CD4-positive, CD25-positive, alpha-beta regulatory T cell (primary cell): Measurements from ENCODE around the gene SLC26A3. TPM values are rescaled to one million over a fixed set of nuclear protein-coding genes. Genes with fewer than 3 reads are reported as not detected.

Experiments used
- ATAC-seq, 2 donors: fragments of 150-1000 bp; cut with Tn5 transposase; one replicate each; pipeline ENCODE4 v1.10.0; 2021; ENCODE audit warnings: low read depth in 2 of 2, moderate number of reproducible peaks in 2 of 2, moderate library complexity in 1 of 2
- DNase-seq, 3 donors: peaks; one replicate each; pipeline versions ENCODE4 v3.0.0 to v3.0.0-alpha.2; 2012 to 2022; ENCODE audit warnings: mixed read lengths in 1 of 3
- H3K27ac ChIP-seq: one replicate; pipeline ENCODE4 v1.7.0; 2013; ENCODE audit warnings: mild to moderate bottlenecking, low read length; ENCODE audit not compliant: insufficient read depth, poor library complexity, severe bottlenecking
- H3K27me3 ChIP-seq: one replicate; pipeline ENCODE4 v1.7.0; 2013; ENCODE audit warnings: low read length; ENCODE audit not compliant: control insufficient read depth, insufficient read depth
- H3K36me3 ChIP-seq: one replicate; pipeline ENCODE4 v1.7.0; 2013; ENCODE audit warnings: mild to moderate bottlenecking, low read length, moderate library complexity; ENCODE audit not compliant: control insufficient read depth, insufficient read depth
- H3K4me1 ChIP-seq: 2 replicates; pipeline ENCODE4 v1.7.0; 2013; ENCODE audit warnings: mild to moderate bottlenecking, low read length; ENCODE audit not compliant: insufficient read depth, control insufficient read depth, poor library complexity, severe bottlenecking
- H3K4me3 ChIP-seq: one replicate; pipeline ENCODE4 v1.7.0; 2013; ENCODE audit warnings: low read depth, mild to moderate bottlenecking, low read length, moderate library complexity
- H3K9me3 ChIP-seq, 2 experiments: 1 replicate in 1 of 2; 2 replicates in 1 of 2; pipeline ENCODE4 v1.7.0; 2013; ENCODE audit warnings: low read length in 2 of 2, mild to moderate bottlenecking in 1 of 2, moderate library complexity in 1 of 2; ENCODE audit not compliant: control insufficient read depth in 2 of 2
- H3K27ac Mint-ChIP-seq, 3 donors: one replicate each; pipeline ENCODE4 v1.8.0; 2020 to 2022; ENCODE audit warnings: mild to moderate bottlenecking in 3 of 3, mixed read lengths in 3 of 3, moderate library complexity in 2 of 3
- H3K27me3 Mint-ChIP-seq: one replicate; pipeline ENCODE4 v1.8.0; 2022; ENCODE audit warnings: mild to moderate bottlenecking, mixed read lengths
- H3K36me3 Mint-ChIP-seq: one replicate; pipeline ENCODE4 v1.8.0; 2020; ENCODE audit warnings: mixed read lengths
- H3K4me1 Mint-ChIP-seq, 4 donors: one replicate each; pipeline ENCODE4 v1.8.0; 2020 to 2022; ENCODE audit warnings: mixed read lengths in 4 of 4, mild to moderate bottlenecking in 1 of 4
- H3K4me3 Mint-ChIP-seq, 4 donors: one replicate each; pipeline ENCODE4 v1.8.0; 2020 to 2022; ENCODE audit warnings: mild to moderate bottlenecking in 4 of 4, mixed read lengths in 4 of 4, moderate library complexity in 3 of 4
- H3K9me3 Mint-ChIP-seq, 7 donors: one replicate each; pipeline ENCODE4 v1.8.0; 2020 to 2022; ENCODE audit warnings: mixed read lengths in 7 of 7, mild to moderate bottlenecking in 3 of 7, moderate library complexity in 2 of 7
- polyA plus RNA-seq, 4 donors: library from polyadenylated mRNA; unstranded; fragments of 300-500 nt; fragmentation: Illumina TruSeq; gene quantifications; one replicate each; pipeline ENCODE4 v1.2.3, GENCODE V29; 2021
- total RNA-seq: library from RNA; stranded (reverse); gene quantifications from one replicate; pipeline ENCODE4 v1.2.3, GENCODE V29; 2022

SLC26A3 gene
- total and polyA plus RNA-seq, 5 donors from 2014 or later: 0.26 TPM; not detected in 4

DNA sequence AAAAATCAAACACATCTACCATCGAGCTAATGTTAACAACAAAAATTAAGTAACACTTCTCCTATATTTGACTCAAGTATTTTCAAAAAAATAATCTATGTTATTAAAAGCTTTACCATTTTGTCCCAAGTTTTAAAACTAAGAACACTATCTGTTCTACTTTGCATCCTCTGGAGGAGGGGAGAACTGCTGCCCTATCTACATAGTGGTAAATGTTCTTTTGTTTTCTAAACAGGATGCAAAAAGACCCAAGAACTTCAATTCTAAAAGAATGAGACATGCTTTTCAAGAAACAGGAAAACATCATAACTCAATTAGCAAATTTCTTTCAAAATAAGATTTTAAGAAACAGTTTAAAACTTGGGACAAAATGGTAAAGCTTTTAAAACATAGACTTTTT is 14.8 kb downstream of the SLC26A3 start:
- Histone ChIP-seq H3K27ac (no peak overlapping the region), H3K4me3 (no peak overlapping the region), H3K9me3 (no peaks in the 10 kb centered on the region), H3K36me3 (no peaks in the 10 kb centered on the region), H3K4me1 (peaks cover 28% of the 10 kb centered on the region), H3K27me3 (peaks cover 3% of the 10 kb centered on the region)
- Mint-ChIP-seq H3K9me3 (no peaks in the 10 kb centered on the region), H3K27me3 (no peaks in the 10 kb centered on the region), H3K36me3 (no peaks in the 10 kb centered on the region), H3K27ac (peak overlapping the region in 1 of 3 donors; percentile 45), H3K4me1 (peaks cover 19 to 39% (median 29%) of the 10 kb centered on the region in 4 donors), H3K4me3 (peak overlapping the region in 1 of 4 donors; percentile 33)
- DNase-seq (peak in 1 of 3 donors; percentile 37), ATAC-seq (peak in 1 of 2 donors; percentile 69)

DNA sequence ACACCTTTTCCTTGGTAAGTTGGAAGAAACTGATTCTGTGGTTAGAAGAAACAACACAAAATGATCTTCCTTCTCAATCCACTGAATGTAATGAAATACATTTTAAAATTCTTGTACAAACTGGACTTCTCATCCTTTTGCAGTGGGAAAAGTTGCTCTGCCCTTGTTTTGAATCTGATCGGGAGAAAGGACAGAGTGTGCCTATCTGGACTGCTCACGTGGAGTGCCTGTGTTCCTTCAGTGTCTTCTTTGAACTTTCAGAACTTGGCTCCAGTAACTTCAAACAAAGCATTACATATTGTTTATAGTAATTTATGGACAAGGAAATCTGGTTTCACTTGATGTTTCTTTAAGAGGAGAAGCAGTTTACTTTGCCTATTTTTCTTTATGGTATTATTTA is 17.1 kb downstream of the SLC26A3 start:
- H3K36me3 Mint-ChIP-seq: no peaks in the 10 kb centered on the region
- H3K36me3 ChIP-seq: no peaks in the 10 kb centered on the region
- peaks cover 28% of the 10 kb centered on the region for H3K4me1 ChIP-seq
- no peak for DNase-seq
- H3K9me3 Mint-ChIP-seq: no peaks in the 10 kb centered on the region
- H3K27me3 ChIP-seq: no peaks in the 10 kb centered on the region
- no peaks in the 10 kb centered on the region for H3K9me3 ChIP-seq
- no peak overlapping the region for H3K27ac ChIP-seq
- peak overlapping the region in 1 of 3 donors; percentile 15 for H3K27ac Mint-ChIP-seq
- no peaks in the 10 kb centered on the region for H3K27me3 Mint-ChIP-seq
- peaks cover 19 to 39% (median 29%) of the 10 kb centered on the region in 4 donors for H3K4me1 Mint-ChIP-seq
- H3K4me3 ChIP-seq: no peak overlapping the region
- peak overlapping the region in 1 of 4 donors; percentile 29 for H3K4me3 Mint-ChIP-seq
- no peak for ATAC-seq

DNA sequence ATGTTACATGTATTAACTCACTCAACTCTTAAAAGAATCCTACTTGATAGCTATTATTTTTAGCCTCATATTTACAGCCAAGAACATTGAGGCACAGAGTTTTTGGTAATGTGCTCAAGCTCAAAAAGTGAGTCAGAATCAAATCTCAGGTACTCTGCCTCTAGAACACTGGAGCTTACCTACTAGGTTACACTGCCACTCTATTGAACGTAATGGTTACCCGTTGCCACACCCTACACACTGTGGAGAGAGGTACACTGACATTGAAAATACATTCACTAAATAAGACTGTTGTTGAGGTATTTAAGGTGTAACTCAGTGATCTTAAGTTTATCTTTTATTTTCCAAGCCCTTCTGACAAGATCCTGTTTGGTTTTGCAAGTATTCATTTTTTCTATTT is 17.9 kb downstream of the SLC26A3 start:
- Mint-ChIP-seq H3K4me3 (no peak overlapping the region), H3K36me3 (no peaks in the 10 kb centered on the region), H3K27ac (peak overlapping the region in 1 of 3 donors; percentile 23), H3K9me3 (no peaks in the 10 kb centered on the region), H3K27me3 (peaks cover under 1% of the 10 kb centered on the region), H3K4me1 (peaks cover 19 to 39% (median 29%) of the 10 kb centered on the region in 4 donors)
- Histone ChIP-seq H3K4me1 (peaks cover 28% of the 10 kb centered on the region), H3K4me3 (no peak overlapping the region), H3K36me3 (no peaks in the 10 kb centered on the region), H3K27me3 (no peaks in the 10 kb centered on the region), H3K9me3 (no peaks in the 10 kb centered on the region), H3K27ac (no peak overlapping the region)
- ATAC-seq (no peak), DNase-seq (peak in 1 of 3 donors; percentile 4)

DNA sequence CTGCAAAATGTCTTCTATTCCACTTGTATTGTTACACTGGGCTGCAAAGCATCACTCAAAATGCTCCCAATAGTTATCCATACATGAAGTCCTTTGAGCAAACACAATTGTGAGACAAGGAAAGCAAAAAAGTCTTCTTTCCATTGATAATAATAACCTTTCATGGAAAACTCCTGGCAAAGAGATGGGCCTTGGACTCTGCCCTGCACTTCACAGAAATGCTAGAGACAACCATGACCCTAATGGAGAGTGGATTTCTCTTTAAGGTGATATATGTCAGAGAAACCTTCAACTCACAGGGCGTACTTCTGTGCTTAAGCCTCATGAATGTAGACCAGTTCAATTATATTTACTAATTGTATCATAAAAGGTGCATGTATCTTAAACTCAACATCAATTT is 19.4 kb downstream of the SLC26A3 start:
- no peak overlapping the region for H3K4me3 Mint-ChIP-seq
- peaks cover 6% of the 10 kb centered on the region for H3K27me3 Mint-ChIP-seq
- H3K4me1 ChIP-seq: peaks cover 26% of the 10 kb centered on the region
- H3K27ac ChIP-seq: no peak overlapping the region
- no peaks in the 10 kb centered on the region for H3K9me3 ChIP-seq
- H3K4me1 Mint-ChIP-seq: peaks cover 19 to 38% (median 28%) of the 10 kb centered on the region in 4 donors
- H3K27ac Mint-ChIP-seq: no peak overlapping the region
- H3K36me3 ChIP-seq: no peaks in the 10 kb centered on the region
- no peak overlapping the region for H3K4me3 ChIP-seq
- DNase-seq (no peak), ATAC-seq (no peak)
- no peaks in the 10 kb centered on the region for H3K27me3 ChIP-seq
- no peaks in the 10 kb centered on the region for H3K36me3 Mint-ChIP-seq
- no peaks in the 10 kb centered on the region for H3K9me3 Mint-ChIP-seq

DNA sequence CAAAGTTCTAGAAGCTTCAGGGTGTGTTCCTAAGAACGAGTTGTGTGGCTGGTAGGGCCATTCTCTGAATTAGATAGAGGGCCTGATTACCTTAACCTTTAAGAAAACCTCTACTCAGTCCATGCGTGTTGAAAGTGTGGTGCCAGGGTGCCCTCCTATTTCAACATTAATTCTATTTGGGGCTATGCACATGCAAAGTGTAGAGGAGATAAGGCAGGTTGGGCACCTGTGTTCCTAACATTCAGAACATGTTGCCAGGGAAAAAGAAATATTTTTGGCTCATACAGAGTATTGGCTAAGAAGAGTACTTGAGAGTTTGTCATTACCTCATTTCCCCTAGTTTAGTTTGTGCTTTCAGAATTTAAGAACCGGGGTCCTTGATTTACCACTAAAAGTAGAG is 20.6 kb downstream of the SLC26A3 start:
- no peaks in the 10 kb centered on the region for H3K36me3 Mint-ChIP-seq
- DNase-seq: no peak
- Histone ChIP-seq H3K4me1 (peaks cover 15% of the 10 kb centered on the region), H3K27me3 (no peaks in the 10 kb centered on the region), H3K36me3 (no peaks in the 10 kb centered on the region), H3K4me3 (no peak overlapping the region), H3K9me3 (no peaks in the 10 kb centered on the region), H3K27ac (no peak overlapping the region)
- H3K4me3 Mint-ChIP-seq: no peak overlapping the region
- peaks cover 0 to 2% (median 0%) of the 10 kb centered on the region in 7 donors for H3K9me3 Mint-ChIP-seq
- no peak for ATAC-seq
- peaks cover 9% of the 10 kb centered on the region for H3K27me3 Mint-ChIP-seq
- H3K27ac Mint-ChIP-seq: no peak overlapping the region
- peaks cover 9 to 28% (median 19%) of the 10 kb centered on the region in 4 donors for H3K4me1 Mint-ChIP-seq

DNA sequence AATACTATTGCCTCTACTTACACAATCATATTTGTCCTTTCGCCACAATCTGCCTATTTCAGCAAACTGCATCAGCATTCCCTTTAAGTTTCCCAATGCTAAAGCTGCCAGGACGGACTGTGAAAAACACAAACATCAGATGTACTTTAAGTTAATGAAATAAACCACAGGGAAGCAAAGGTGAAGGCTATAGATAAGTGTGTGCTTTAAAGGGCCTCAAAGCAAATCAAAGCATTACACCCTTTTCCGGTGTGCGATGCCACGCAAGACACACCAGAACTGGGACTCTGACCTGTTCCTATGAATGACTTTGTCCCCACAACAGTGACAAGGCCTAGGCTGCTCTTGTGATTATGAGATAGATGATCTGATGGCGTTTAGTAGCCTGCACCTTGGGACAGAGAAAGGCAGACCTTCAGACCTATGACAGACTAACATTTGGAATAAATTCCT is 23.4 kb downstream of the SLC26A3 start:
- Mint-ChIP-seq H3K27ac (no peak overlapping the region), H3K4me1 (peaks cover 0 to 5% (median under 1%) of the 10 kb centered on the region in 4 donors), H3K36me3 (no peaks in the 10 kb centered on the region), H3K9me3 (peaks cover 0 to 2% (median 0%) of the 10 kb centered on the region in 7 donors), H3K4me3 (no peak overlapping the region), H3K27me3 (peaks cover 9% of the 10 kb centered on the region)
- H3K36me3 ChIP-seq: no peaks in the 10 kb centered on the region
- H3K9me3 ChIP-seq: no peaks in the 10 kb centered on the region
- no peak for ATAC-seq
- H3K4me1 ChIP-seq: no peaks in the 10 kb centered on the region
- no peak overlapping the region for H3K27ac ChIP-seq
- H3K4me3 ChIP-seq: no peak overlapping the region
- no peak for DNase-seq
- H3K27me3 ChIP-seq: no peaks in the 10 kb centered on the region

DNA sequence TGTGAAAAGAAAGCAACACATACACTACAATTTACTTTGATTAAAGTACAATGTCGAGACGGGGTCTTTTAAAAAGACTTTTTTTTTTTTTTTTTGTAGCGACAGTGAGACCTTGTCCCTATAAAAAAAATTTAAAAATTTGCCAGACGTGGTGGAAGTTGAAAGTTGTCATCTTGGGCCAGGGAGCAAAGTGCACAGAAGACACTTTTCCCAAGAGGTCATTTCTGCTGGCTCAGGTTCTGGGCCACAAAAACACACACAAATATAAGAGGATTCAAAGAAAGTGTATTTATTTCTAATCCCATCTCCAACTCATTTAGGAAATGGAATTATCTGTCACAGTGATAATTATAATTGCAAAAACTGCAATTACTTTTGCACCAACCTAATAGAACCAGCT is 24.7 kb downstream of the SLC26A3 start:
- Histone ChIP-seq H3K4me1 (no peaks in the 10 kb centered on the region), H3K9me3 (no peaks in the 10 kb centered on the region), H3K27ac (no peak overlapping the region), H3K27me3 (no peaks in the 10 kb centered on the region), H3K36me3 (no peaks in the 10 kb centered on the region), H3K4me3 (no peak overlapping the region)
- H3K4me1 Mint-ChIP-seq: peaks cover 0 to 5% (median 0%) of the 10 kb centered on the region in 4 donors
- H3K4me3 Mint-ChIP-seq: no peak overlapping the region
- no peaks in the 10 kb centered on the region for H3K36me3 Mint-ChIP-seq
- ATAC-seq: no peak
- H3K27ac Mint-ChIP-seq: no peak overlapping the region
- DNase-seq: no peak
- H3K27me3 Mint-ChIP-seq: peaks cover 9% of the 10 kb centered on the region
- H3K9me3 Mint-ChIP-seq: peaks cover 0 to 2% (median 0%) of the 10 kb centered on the region in 7 donors

DNA sequence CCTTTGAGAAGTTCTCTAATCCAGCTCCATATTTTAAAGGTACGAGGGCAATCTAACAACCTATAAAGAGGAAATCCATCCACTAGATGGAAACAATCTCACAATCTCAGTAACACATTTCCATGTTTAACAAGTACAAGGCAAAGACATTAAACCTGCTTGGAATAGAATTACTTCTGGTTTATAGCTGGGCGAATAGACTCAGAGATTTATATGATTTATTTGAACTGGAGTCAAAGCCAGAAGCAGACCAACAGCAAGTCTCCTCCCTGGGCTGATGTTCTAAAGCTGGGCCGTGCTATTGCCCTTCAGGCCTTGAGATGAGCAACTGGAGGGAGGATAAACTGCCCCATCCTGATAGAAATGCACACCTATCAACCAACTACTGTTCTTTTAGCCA is 25.3 kb downstream of the SLC26A3 start:
- Histone ChIP-seq H3K4me3 (no peak overlapping the region), H3K27ac (no peak overlapping the region), H3K27me3 (no peaks in the 10 kb centered on the region), H3K36me3 (no peaks in the 10 kb centered on the region), H3K4me1 (no peaks in the 10 kb centered on the region), H3K9me3 (no peaks in the 10 kb centered on the region)
- DNase-seq (no peak), ATAC-seq (no peak)
- Mint-ChIP-seq H3K36me3 (no peaks in the 10 kb centered on the region), H3K4me3 (no peak overlapping the region), H3K9me3 (peaks cover 0 to 2% (median 0%) of the 10 kb centered on the region in 7 donors), H3K27me3 (peaks cover 9% of the 10 kb centered on the region), H3K27ac (no peak overlapping the region), H3K4me1 (peaks cover 0 to 5% (median 0%) of the 10 kb centered on the region in 4 donors)
